ENCODE measurements around the gene ARHGAP18. TPM values are rescaled to one million over a fixed set of nuclear protein-coding genes. Genes with fewer than 3 reads are reported as not detected.

ARHGAP18 gene
- total and polyA plus RNA-seq, 2 of the 13 experiments (the other 11 are each of a cell fraction or from before 2014, with no cell fraction given): 58.2 to 115 TPM

DNA sequence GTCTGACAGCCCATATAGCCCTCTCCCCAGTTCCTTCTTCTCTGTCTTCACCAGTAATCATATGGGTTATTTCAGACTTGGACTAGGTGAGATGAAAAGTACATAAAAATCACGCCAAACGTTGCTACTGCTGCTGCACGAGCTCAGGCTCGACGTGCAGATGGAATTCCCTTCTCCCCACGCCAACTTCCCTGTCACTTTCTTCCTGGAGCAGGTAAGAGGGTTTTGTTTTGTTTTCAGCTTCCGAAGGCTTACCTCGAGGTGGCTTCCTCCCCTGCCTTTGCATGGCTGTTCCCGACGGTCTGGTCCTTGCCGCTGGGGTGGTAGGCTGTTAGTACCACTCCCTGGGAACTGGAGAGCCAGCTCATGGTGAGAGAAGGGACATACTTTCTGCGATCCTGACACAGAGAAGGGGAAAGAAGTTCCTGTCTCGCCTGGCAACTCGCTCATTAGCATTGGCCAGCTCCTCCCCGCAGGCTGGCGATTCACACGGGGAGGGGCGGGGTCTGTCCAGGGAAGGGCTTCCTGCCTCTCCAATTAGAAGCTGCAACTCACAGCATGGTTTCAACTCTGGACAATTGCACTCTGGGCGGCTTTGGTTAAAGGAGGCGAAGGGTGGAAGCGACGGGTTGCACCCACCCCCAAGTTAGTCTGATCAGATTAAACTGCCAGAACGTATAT, at the start of gene ARHGAP18 (continued):
- TF ChIP-seq TSC22D2 (CRISPR knock-in tag; IDR thresholded peaks at IDR 0.05; ENCODE audit: borderline replicate concordance): 0 out of 2 replicates have a peak, but pooled peaks have one; percentile 86
- TF ChIP-seq ZFAT (CRISPR knock-in tag; conservative IDR thresholded peaks at IDR 0.05): no peak
- no peak for TF ChIP-seq FIP1L1 (IDR thresholded peaks at IDR 0.05; ENCODE audit: borderline replicate concordance, insufficient read depth, low read depth, low read length)
- peak; percentile 50; the same call in 1 of the 2 replicates for TF ChIP-seq CBFB (CRISPR knock-in tag; IDR thresholded peaks at IDR 0.05)
- no peak for TF ChIP-seq ISX (CRISPR knock-in tag; conservative IDR thresholded peaks at IDR 0.05)
- TF ChIP-seq, protein P1, sequence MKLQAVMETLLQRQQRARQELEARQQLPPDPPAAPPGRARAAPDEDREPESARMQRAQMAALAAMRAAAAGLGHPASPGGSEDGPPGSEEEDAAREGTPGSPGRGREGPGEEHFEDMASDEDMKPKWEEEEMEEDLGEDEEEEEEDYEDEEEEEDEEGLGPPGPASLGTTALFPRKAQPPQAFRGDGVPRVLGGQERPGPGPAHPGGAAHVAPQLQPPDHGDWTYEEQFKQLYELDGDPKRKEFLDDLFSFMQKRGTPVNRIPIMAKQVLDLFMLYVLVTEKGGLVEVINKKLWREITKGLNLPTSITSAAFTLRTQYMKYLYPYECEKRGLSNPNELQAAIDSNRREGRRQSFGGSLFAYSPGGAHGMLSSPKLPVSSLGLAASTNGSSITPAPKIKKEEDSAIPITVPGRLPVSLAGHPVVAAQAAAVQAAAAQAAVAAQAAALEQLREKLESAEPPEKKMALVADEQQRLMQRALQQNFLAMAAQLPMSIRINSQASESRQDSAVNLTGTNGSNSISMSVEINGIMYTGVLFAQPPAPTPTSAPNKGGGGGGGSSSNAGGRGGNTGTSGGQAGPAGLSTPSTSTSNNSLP (IDR thresholded peaks at IDR 0.05; ENCODE audit: low read depth, low read length): peak; percentile 50
- 0 out of 2 replicates have a peak, but pooled peaks have one; percentile 80 for TF ChIP-seq ZFP90 (CRISPR knock-in tag; IDR thresholded peaks at IDR 0.05; ENCODE audit: borderline replicate concordance)
- 0 out of 2 replicates have a peak, but pooled peaks have one; percentile 26 for TF ChIP-seq HHEX (CRISPR knock-in tag; IDR thresholded peaks at IDR 0.05)
- no peak for TF ChIP-seq ZNF563 (CRISPR knock-in tag; IDR thresholded peaks at IDR 0.05)
- no peak for TF ChIP-seq ZFP36 (IDR thresholded peaks at IDR 0.05; ENCODE audit: borderline replicate concordance, low read depth, low read length, partially characterized antibody)
- TF ChIP-seq, protein P2, sequence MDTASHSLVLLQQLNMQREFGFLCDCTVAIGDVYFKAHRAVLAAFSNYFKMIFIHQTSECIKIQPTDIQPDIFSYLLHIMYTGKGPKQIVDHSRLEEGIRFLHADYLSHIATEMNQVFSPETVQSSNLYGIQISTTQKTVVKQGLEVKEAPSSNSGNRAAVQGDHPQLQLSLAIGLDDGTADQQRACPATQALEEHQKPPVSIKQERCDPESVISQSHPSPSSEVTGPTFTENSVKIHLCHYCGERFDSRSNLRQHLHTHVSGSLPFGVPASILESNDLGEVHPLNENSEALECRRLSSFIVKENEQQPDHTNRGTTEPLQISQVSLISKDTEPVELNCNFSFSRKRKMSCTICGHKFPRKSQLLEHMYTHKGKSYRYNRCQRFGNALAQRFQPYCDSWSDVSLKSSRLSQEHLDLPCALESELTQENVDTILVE (CRISPR knock-in tag; IDR thresholded peaks at IDR 0.05): peak; percentile 45; the same call in 1 of the 2 replicates
- 0 out of 2 replicates have a peak, but pooled peaks have one; percentile 45 for TF ChIP-seq ZBTB7B (CRISPR knock-in tag; IDR thresholded peaks at IDR 0.05)
- TF ChIP-seq, protein P3, sequence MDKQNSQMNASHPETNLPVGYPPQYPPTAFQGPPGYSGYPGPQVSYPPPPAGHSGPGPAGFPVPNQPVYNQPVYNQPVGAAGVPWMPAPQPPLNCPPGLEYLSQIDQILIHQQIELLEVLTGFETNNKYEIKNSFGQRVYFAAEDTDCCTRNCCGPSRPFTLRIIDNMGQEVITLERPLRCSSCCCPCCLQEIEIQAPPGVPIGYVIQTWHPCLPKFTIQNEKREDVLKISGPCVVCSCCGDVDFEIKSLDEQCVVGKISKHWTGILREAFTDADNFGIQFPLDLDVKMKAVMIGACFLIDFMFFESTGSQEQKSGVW (CRISPR knock-in tag; IDR thresholded peaks at IDR 0.05; ENCODE audit: borderline replicate concordance): no peak
- TF ChIP-seq, protein P4, sequence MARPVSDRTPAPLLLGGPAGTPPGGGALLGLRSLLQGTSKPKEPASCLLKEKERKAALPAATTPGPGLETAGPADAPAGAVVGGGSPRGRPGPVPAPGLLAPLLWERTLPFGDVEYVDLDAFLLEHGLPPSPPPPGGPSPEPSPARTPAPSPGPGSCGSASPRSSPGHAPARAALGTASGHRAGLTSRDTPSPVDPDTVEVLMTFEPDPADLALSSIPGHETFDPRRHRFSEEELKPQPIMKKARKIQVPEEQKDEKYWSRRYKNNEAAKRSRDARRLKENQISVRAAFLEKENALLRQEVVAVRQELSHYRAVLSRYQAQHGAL (CRISPR knock-in tag; IDR thresholded peaks at IDR 0.05; ENCODE audit: not compliant biosample characterization): peak; percentile 30
- peak; percentile 90; the same call in 1 of the 2 replicates for TF ChIP-seq TGIF2 (CRISPR knock-in tag; IDR thresholded peaks at IDR 0.05)
- TF ChIP-seq ZNF572 (CRISPR knock-in tag; IDR thresholded peaks at IDR 0.05): peak; percentile 72; the same call in 1 of the 2 replicates
- no peak for TF ChIP-seq ZSCAN22 (CRISPR knock-in tag; IDR thresholded peaks at IDR 0.05)
- TF ChIP-seq, protein P5, sequence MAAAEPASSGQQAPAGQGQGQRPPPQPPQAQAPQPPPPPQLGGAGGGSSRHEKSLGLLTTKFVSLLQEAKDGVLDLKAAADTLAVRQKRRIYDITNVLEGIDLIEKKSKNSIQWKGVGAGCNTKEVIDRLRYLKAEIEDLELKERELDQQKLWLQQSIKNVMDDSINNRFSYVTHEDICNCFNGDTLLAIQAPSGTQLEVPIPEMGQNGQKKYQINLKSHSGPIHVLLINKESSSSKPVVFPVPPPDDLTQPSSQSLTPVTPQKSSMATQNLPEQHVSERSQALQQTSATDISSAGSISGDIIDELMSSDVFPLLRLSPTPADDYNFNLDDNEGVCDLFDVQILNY (CRISPR knock-in tag; conservative IDR thresholded peaks at IDR 0.05): no peak
- TF ChIP-seq PHF21A (CRISPR knock-in tag; IDR thresholded peaks at IDR 0.05): peak; percentile 91
- TF ChIP-seq SOX13 (IDR thresholded peaks at IDR 0.05): no peak
- peak in 1 of 2 experiments; percentile 70; a peak in 2 of 4 replicates for TF ChIP-seq SOX13 (CRISPR knock-in tag; conservative IDR thresholded peaks at IDR 0.05 in 1 of 2, IDR thresholded peaks at IDR 0.05 in 1 of 2)
- TF ChIP-seq MBD4 (IDR thresholded peaks at IDR 0.05; ENCODE audit: borderline replicate concordance, low read length): no peak
- no peak for TF ChIP-seq AKAP8 (CRISPR knock-in tag; IDR thresholded peaks at IDR 0.05)
